Erythroblast (primary cell): ENCODE data around the gene PPT2.

Experiments
- GATA1 ChIP-seq: IDR thresholded peaks from 2 replicates; pipeline ENCODE4 v1.6.1; 2011; ENCODE audit warnings: low read depth, mild to moderate bottlenecking, control low read depth, low read length, moderate library complexity
- POLR2A ChIP-seq: IDR thresholded peaks from 2 replicates; pipeline ENCODE4 v1.6.1; 2011; ENCODE audit warnings: mild to moderate bottlenecking, low read length

- no peak for TF ChIP-seq POLR2A
- no peak for TF ChIP-seq GATA1
Observed at GRCh38 chr6:32109765-32110160, 44.2 kb upstream of the PPT2 start.
